Measurements from ENCODE around the gene SUN5. TPM values are rescaled to one million over a fixed set of nuclear protein-coding genes. Genes with fewer than 3 reads are reported as not detected.

Gene SUN5
- total RNA-seq, 6 experiments from 2014 or later = not detected

GRCh38 chr20:32968478-32969241, 35.6 kb downstream of the SUN5 start:
- Mint-ChIP-seq H3K4me1 (ENCODE audit: low read depth) (no peaks in the 10 kb centered on the region), H3K4me3 (no peak overlapping the region), H3K9me3 (no peaks in the 10 kb centered on the region), H3K36me3 (ENCODE audit: low read depth) (no peaks in the 10 kb centered on the region), H3K27me3 (ENCODE audit: insufficient read depth) (peaks cover 31% of the 10 kb centered on the region), H3K27ac (no peak overlapping the region)
- no peak for TF ChIP-seq CTCF (IDR thresholded peaks at IDR 0.05)
- no peak for DNase-seq

GRCh38 chr20:32967961-32968457, 36.2 kb downstream of the SUN5 start:
- Mint-ChIP-seq H3K4me3 (no peak overlapping the region), H3K27ac (no peak overlapping the region), H3K4me1 (ENCODE audit: low read depth) (no peaks in the 10 kb centered on the region), H3K9me3 (no peaks in the 10 kb centered on the region), H3K36me3 (ENCODE audit: low read depth) (no peaks in the 10 kb centered on the region), H3K27me3 (ENCODE audit: insufficient read depth) (peaks cover 36% of the 10 kb centered on the region)
- no peak for TF ChIP-seq CTCF (IDR thresholded peaks at IDR 0.05)
- no peak for DNase-seq

GRCh38 chr20:32966881-32967781, 37.1 kb downstream of the SUN5 start:
- H3K27me3 Mint-ChIP-seq (ENCODE audit: insufficient read depth) = peaks cover 43% of the 10 kb centered on the region
- no peak for DNase-seq
- no peaks in the 10 kb centered on the region for H3K9me3 Mint-ChIP-seq
- no peaks in the 10 kb centered on the region for H3K36me3 Mint-ChIP-seq (ENCODE audit: low read depth)
- H3K4me3 Mint-ChIP-seq = no peak overlapping the region
- TF ChIP-seq CTCF (IDR thresholded peaks at IDR 0.05) = no peak
- H3K27ac Mint-ChIP-seq = no peak overlapping the region
- H3K4me1 Mint-ChIP-seq (ENCODE audit: low read depth) = no peaks in the 10 kb centered on the region

- Mint-ChIP-seq H3K36me3 (ENCODE audit: low read depth) (no peaks in the 10 kb centered on the region), H3K4me3 (no peak overlapping the region), H3K9me3 (no peaks in the 10 kb centered on the region), H3K27ac (no peak overlapping the region), H3K27me3 (ENCODE audit: insufficient read depth) (peaks cover 51% of the 10 kb centered on the region), H3K4me1 (ENCODE audit: low read depth) (no peaks in the 10 kb centered on the region)
- no peak for TF ChIP-seq CTCF (IDR thresholded peaks at IDR 0.05)
- no peak for DNase-seq
Measured at GRCh38 chr20:32966382-32966781, 37.9 kb downstream of the SUN5 start.

GRCh38 chr20:32965581-32966373, 38.5 kb downstream of the SUN5 start:
- H3K27me3 Mint-ChIP-seq (ENCODE audit: insufficient read depth) = peaks cover 56% of the 10 kb centered on the region

More at GRCh38 chr20:32965581-32966373, 38.5 kb downstream of the SUN5 start:
- H3K4me1 Mint-ChIP-seq (ENCODE audit: low read depth) = no peaks in the 10 kb centered on the region
- no peak for TF ChIP-seq CTCF (IDR thresholded peaks at IDR 0.05)
- H3K36me3 Mint-ChIP-seq (ENCODE audit: low read depth) = no peaks in the 10 kb centered on the region
- H3K27ac Mint-ChIP-seq = no peak overlapping the region
- no peak overlapping the region for H3K4me3 Mint-ChIP-seq
- no peak for DNase-seq
- no peaks in the 10 kb centered on the region for H3K9me3 Mint-ChIP-seq
